ENCODE results near the gene MSX1. TPM values are rescaled to one million over a fixed set of nuclear protein-coding genes. Genes with fewer than 3 reads are reported as not detected.
"Not testable (repeated sequence)": the region's sequence is repeated elsewhere in the genome, so short reads cannot be mapped to it uniquely, and the experiment has no call there.

MSX1 gene
- under 1 TPM in 1 of 2 experiments, not detected in 1; 0.12 TPM for total RNA-seq

DNA sequence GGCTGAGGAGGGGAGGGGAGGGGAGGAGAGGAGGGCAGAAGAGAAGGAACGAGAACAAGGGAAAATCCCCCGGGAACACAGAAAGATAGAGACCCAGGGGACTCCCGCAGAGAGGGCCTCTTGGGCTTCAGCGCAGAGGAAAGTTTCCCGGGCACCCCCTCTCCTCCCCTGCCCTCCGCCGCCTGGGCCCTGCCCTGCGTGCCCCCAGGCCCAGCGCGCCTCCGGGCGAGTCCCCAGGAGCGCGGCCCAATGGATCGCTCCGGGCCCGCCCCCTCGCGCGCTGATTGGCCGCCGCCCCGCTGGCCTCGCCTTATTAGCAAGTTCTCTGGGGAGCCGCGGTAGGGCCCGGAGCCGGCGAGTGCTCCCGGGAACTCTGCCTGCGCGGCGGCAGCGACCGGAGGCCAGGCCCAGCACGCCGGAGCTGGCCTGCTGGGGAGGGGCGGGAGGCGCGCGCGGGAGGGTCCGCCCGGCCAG is at the start of gene MSX1:
Gene MSX1, plus strand, starts transcription at position 341 of the 474 bp plus-strand sequence. CDS start 235 bp downstream, outside the sequence.
- Mint-ChIP-seq H3K27me3 (peaks cover 76% of the 10 kb centered on the region), H3K4me3 (peak within 1 kb of the TSS; percentile 60), H3K4me1 (ENCODE audit: low read depth) (peaks cover 38% of the 10 kb centered on the region), H3K36me3 (peaks cover 4% of the 10 kb centered on the region), H3K9me3 (no peaks in the 10 kb centered on the region), H3K27ac (no peak within 1 kb of the TSS)
- DNase-seq, result peak; percentile 65
- intact Hi-C loops (cut with micrococcal nuclease), result loop anchor here (5.0 kb wide), 1 partner anchor 182 kb away; no protein-coding TSS in a partner anchor
- CTCF ChIA-PET, result no interaction called here
- POLR2A ChIA-PET, result no interaction called here

DNA sequence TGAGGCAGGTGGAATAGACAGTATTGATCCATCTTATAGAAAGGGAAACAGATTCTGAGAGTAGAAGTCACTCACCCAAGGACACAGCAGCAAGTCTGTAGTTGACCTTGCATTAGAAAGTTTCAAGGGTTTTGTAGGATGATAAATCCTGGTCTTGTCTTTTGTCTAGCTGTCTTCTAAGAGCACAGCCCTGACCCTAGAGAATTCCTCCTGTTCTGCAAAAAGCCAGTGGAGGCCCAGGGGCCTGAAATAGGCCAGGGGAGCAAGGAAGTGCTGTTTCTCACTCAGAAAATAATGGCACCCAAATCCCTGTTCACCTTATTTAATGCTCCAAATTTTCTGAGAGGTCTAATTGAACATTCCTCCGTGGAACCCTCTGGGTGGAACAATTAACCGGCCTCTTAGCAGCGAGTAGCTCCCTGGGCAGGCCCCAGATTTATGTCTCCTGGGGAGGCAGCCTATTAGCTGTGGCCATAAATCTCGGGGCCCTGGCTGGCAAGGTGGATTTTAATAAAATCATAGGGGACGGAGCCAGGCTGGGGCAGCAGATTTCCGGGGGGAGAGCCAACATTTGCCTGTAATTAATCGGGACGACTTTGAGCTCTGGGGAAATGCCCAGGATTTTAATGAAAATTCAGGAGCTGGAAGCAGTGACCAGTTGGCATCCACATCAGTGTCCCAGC is 49.2 kb upstream of the MSX1 start:
- no peaks in the 10 kb centered on the region for H3K4me1 Mint-ChIP-seq (ENCODE audit: low read depth)

DNA sequence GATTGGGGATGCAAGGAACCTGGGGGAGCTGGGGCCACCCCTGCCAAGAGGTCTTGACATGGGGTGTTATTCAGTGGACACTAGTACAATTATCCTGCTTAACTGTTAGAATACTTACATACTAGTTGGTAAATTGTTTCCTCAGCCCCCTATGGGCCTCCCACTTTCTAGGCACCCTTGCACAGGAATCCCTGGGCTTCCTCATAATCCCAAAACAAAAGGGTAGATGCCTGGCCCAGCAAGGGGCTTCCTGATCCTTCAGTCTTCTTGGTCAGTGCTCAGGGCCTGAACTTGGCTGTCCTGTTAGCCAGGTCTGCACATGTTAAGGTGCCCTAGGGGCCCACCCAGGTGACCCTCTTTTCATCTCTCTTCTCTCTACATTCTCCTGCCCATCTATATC is 48.7 kb upstream of the MSX1 start:
- intact Hi-C loops (cut with micrococcal nuclease), result no loop called here
- ChIA-PET POLR2A (no interaction called here), CTCF (no interaction called here)
- Mint-ChIP-seq H3K27ac (no peak overlapping the region), H3K4me1 (ENCODE audit: low read depth) (no peaks in the 10 kb centered on the region), H3K4me3 (no peak overlapping the region), H3K9me3 (peaks cover 9% of the 10 kb centered on the region), H3K27me3 (peaks cover 11% of the 10 kb centered on the region), H3K36me3 (no peaks in the 10 kb centered on the region)
- DNase-seq, result no peak

More for the DNA sequence above, 49.2 kb upstream of the MSX1 start:
- no peak for DNase-seq
- ChIA-PET CTCF (no interaction called here), POLR2A (no interaction called here)
- no peak overlapping the region for H3K27ac Mint-ChIP-seq
- no peak overlapping the region for H3K4me3 Mint-ChIP-seq
- H3K27me3 Mint-ChIP-seq, result peaks cover 11% of the 10 kb centered on the region
- H3K36me3 Mint-ChIP-seq, result no peaks in the 10 kb centered on the region
- intact Hi-C loops (cut with micrococcal nuclease), result no loop called here
- peaks cover 9% of the 10 kb centered on the region for H3K9me3 Mint-ChIP-seq

DNA sequence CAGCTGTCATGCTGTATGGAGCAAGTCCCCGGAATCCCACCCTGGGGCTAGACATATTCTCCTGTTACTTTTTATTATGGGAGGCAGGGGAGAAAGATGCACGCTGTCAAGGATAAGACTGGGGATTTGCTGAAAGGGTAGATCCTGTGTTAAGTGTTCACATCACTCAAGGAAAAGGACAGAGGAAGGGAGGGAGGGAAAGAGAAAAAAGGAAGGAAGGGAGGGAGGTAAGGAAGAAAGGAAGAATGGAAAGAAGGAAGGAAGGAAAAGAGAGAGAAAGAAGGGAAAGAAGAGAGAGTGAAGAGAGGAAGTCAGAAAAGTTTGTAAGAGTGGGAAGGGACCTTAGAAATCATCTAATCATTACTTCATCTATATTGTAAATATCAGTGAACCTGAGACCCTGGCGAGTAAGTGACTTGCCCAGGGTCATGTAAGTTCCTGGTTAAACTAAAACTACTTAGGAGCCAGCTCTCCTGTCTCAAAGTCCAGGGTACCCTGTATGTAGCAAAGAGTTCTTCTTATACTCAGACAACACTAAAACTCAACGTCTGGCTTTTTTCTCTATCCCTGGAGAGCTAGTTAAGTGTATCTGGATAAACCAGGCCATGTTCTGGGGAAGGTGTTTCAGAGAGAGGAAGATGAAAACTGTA is 47.2 kb upstream of the MSX1 start:
- CTCF ChIA-PET, result no interaction called here
- peaks cover 17% of the 10 kb centered on the region for H3K9me3 Mint-ChIP-seq
- H3K27ac Mint-ChIP-seq, result no peak overlapping the region
- intact Hi-C loops (cut with micrococcal nuclease), result no loop called here
- H3K4me1 Mint-ChIP-seq (ENCODE audit: low read depth), result no peaks in the 10 kb centered on the region
- H3K36me3 Mint-ChIP-seq, result peaks cover 1% of the 10 kb centered on the region
- DNase-seq, result no peak
- POLR2A ChIA-PET, result no interaction called here
- peaks cover 11% of the 10 kb centered on the region for H3K27me3 Mint-ChIP-seq
- H3K4me3 Mint-ChIP-seq, result no peak overlapping the region

DNA sequence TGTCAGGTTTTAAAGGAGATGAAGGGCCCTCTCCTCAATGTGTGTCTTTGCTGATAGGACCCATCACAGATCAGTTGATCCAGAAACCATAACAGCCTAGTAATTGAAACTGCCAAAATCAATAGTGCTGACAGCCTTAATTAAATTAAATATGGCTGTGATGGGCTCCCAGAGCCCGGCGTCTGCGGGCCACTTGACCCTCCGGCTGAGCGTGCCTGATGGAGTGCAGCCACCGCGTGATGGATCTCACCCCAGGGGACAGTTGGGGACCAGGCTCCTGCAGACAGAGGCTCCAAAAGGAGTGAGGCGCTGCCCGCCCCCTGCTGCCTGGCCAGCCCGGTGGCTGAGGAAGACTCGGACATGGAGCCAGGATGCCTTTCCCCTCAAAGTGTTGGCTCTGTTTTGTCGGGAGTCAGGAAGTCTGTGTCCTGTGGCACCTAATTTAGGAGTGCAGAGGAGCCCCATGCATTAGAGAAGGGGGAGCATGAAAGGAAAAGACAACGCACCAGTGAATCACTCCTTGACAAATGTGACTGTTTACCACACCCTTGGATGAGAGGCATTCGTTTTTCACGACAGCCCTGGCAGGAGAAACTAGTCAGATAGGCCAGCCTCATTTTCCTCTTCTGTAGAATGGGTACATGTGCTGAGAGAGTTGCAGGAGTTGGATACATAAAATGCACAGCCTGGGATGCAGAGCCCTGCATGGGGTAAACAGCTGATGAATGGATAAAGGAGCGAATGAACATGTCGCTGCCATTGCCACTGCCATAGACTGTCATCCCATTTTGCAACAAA is 40.9 kb upstream of the MSX1 start:
- Mint-ChIP-seq H3K9me3 (peaks cover 23% of the 10 kb centered on the region), H3K27me3 (no peaks in the 10 kb centered on the region), H3K27ac (no peak overlapping the region), H3K4me1 (ENCODE audit: low read depth) (no peaks in the 10 kb centered on the region), H3K36me3 (peaks cover 1% of the 10 kb centered on the region), H3K4me3 (no peak overlapping the region)
- DNase-seq, result no peak
- intact Hi-C loops (cut with micrococcal nuclease), result no loop called here
- ChIA-PET POLR2A (no interaction called here), CTCF (no interaction called here)

DNA sequence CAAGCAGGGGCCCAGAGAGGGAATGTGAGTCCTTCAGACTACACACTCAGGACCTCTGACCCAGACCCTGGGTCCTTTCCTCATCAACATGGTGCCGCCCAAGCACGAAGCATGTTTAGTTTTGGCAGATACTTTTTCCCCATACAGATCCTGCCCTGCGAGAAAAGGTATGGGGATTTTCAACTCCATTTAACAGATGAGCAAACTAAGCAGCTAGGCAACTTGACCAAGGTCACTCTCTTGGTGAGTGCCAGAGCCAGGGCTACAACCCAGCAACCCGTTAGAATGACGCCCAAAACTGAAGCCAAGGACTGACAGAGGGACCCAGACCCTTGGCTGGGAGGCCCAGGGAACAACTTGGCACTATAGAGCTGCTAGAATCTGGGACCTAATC is 40.3 kb upstream of the MSX1 start:
- H3K27ac Mint-ChIP-seq, result no peak overlapping the region
- no peaks in the 10 kb centered on the region for H3K4me1 Mint-ChIP-seq (ENCODE audit: low read depth)
- POLR2A ChIA-PET, result no interaction called here
- no peak for DNase-seq
- peaks cover 1% of the 10 kb centered on the region for H3K36me3 Mint-ChIP-seq
- H3K27me3 Mint-ChIP-seq, result no peaks in the 10 kb centered on the region
- H3K9me3 Mint-ChIP-seq, result peaks cover 22% of the 10 kb centered on the region
- CTCF ChIA-PET, result no interaction called here
- H3K4me3 Mint-ChIP-seq, result no peak overlapping the region
- intact Hi-C loops (cut with micrococcal nuclease), result no loop called here

DNA sequence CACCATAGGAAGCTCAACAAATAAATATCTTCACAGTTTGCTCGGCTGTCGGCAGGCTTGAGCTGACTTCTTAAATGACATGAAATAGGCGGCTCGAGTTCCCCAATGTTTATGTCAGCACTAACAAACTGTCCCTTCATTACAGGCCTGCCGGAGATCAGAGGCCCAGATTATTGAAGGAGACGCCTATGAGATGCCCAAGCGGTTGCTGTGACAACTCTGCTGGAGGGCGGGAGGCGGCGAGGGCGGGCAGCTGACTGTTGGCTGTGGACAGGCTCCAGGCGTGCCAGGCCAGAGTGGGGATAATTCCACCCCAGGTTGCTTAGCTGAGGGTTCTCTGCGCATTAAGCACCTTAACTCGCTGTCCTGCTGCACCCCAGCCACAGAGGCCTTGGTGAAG is 39.2 kb upstream of the MSX1 start:
- Mint-ChIP-seq H3K36me3 (peaks cover 1% of the 10 kb centered on the region), H3K4me1 (ENCODE audit: low read depth) (no peaks in the 10 kb centered on the region), H3K27ac (no peak overlapping the region), H3K4me3 (no peak overlapping the region), H3K27me3 (no peaks in the 10 kb centered on the region), H3K9me3 (peaks cover 27% of the 10 kb centered on the region)
- no peak for DNase-seq
- intact Hi-C loops (cut with micrococcal nuclease), result no loop called here
- CTCF ChIA-PET, result no interaction called here
- POLR2A ChIA-PET, result no interaction called here

DNA sequence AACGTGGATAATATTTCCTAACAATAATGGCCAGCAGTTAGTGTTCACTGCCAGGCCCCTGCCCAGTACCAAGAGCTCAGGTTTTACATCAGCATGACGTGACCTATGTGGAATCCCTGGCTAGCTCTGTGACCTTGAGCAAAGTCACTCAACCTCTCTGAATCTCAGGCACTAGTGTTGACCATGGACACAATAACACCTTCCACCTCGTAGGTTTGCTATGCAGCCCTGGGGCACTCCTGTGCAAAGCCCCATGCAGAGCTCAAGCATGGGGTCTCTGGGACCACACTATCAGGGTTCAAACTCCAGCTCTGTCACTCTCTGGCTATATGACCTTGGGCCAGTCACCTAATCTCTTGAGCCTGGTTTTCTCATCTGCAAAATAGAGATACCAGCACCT is 38.7 kb upstream of the MSX1 start:
- Mint-ChIP-seq H3K27ac (no peak overlapping the region), H3K27me3 (no peaks in the 10 kb centered on the region), H3K4me1 (ENCODE audit: low read depth) (no peaks in the 10 kb centered on the region), H3K4me3 (no peak overlapping the region), H3K36me3 (peaks cover 1% of the 10 kb centered on the region), H3K9me3 (peaks cover 28% of the 10 kb centered on the region)
- no peak for DNase-seq
- ChIA-PET CTCF (no interaction called here), POLR2A (no interaction called here)
- intact Hi-C loops (cut with micrococcal nuclease), result no loop called here

DNA sequence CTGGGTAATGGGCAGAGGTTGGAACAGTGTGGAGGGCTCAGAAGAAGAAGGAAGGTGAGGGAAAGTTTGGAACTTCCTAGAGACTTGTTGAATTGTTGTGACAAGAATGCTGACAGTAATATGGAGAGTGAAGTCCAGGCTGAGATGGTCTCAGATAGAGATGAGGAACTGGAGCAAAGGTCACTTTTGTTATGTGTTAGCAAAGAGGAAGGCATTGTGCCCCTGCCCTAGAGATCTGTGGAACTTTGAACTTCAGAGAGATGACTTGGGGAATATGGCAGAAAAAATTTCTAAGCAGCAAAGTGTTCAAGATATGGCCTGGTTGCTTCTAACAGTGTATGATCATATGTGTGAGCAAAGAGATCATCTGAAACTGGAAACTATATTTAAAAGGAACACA is 37.9 kb upstream of the MSX1 start:
- no peak overlapping the region for H3K27ac Mint-ChIP-seq
- no peak overlapping the region for H3K4me3 Mint-ChIP-seq
- ChIA-PET POLR2A (no interaction called here), CTCF (no interaction called here)
- H3K36me3 Mint-ChIP-seq, result peaks cover 1% of the 10 kb centered on the region
- peaks cover 29% of the 10 kb centered on the region for H3K9me3 Mint-ChIP-seq
- DNase-seq, result no peak
- H3K4me1 Mint-ChIP-seq (ENCODE audit: low read depth), result no peaks in the 10 kb centered on the region
- no peaks in the 10 kb centered on the region for H3K27me3 Mint-ChIP-seq
- intact Hi-C loops (cut with micrococcal nuclease), result no loop called here

DNA sequence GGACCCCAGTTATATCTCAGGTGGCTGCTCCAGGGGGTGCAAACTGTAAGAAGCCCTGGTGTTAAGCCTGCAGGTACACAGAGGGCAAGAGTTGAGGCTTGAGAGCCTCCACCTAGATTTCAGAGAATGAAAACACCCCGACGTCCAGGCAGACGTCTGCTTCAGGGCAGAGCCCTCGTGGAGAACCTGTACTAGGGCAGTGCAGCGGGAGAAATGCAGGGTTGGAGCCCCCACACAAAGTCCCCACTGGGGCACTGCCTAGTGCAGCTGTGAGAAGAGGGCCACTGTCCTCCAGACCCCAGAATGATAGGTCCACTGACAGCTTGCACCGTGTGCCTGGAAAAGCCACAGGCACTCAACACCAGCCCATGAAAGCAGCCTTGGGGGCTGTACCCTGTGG is 37.2 kb upstream of the MSX1 start:
- DNase-seq; H3K36me3 Mint-ChIP-seq; H3K27ac Mint-ChIP-seq; H3K4me1 Mint-ChIP-seq (ENCODE audit: low read depth); CTCF ChIA-PET; H3K4me3 Mint-ChIP-seq; H3K27me3 Mint-ChIP-seq; POLR2A ChIA-PET; intact Hi-C loops (cut with micrococcal nuclease): not testable (repeated sequence)
- H3K9me3 Mint-ChIP-seq, result peaks cover 23% of the 10 kb centered on the region

DNA sequence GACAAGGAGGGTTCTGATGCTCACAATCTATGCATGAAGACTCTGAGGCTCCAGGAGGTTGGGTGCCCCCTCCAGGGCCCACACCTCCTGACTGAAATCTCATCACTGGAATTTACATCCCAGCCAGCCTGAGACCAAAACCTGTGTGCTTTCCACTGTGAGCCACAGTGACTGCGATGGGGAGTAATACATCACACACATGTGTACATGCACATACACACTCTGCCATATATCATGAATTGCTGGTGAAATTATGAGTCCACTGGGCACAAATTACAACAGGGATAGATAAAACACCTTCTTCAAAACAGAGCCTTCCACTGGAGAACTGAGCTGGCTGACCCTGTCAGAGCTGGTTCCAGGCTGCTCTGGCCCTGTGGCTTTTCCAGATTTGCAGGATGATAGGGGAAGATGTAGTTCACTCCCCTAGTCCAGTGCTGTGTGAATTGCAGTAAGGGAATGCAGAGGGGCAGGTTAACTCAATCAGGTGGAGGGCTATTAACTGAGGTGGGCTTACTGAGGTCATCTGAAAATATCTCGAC is 35.8 kb upstream of the MSX1 start:
- peaks cover 19% of the 10 kb centered on the region for H3K9me3 Mint-ChIP-seq
- H3K36me3 Mint-ChIP-seq, result no peaks in the 10 kb centered on the region
- H3K27ac Mint-ChIP-seq, result no peak overlapping the region
- H3K27me3 Mint-ChIP-seq, result no peaks in the 10 kb centered on the region
- intact Hi-C loops (cut with micrococcal nuclease), result no loop called here
- no peak overlapping the region for H3K4me3 Mint-ChIP-seq
- CTCF ChIA-PET, result no interaction called here
- no peaks in the 10 kb centered on the region for H3K4me1 Mint-ChIP-seq (ENCODE audit: low read depth)
- DNase-seq, result no peak
- POLR2A ChIA-PET, result no interaction called here

DNA sequence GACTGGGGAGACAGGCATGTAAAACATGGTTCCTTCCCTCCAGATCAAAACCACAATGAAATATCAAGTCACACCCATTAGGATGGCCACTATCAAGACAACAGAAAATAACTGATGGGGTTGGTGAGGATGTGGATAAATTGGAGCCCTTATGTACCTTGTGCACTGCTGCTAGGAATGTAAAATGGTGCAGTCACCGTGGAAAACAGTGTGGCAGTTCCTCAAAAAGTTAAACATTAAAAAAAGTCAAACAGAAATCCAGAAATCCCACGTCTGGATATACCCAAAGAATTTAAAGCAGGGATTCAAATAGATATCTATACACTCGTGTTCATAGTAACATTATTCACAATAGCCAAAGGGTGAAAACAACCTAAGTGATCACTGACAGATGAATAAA is 35.2 kb upstream of the MSX1 start:
- intact Hi-C loops (cut with micrococcal nuclease), result no loop called here
- Mint-ChIP-seq H3K4me1 (ENCODE audit: low read depth) (no peaks in the 10 kb centered on the region), H3K9me3 (peaks cover 19% of the 10 kb centered on the region), H3K27ac (no peak overlapping the region), H3K27me3 (peaks cover 2% of the 10 kb centered on the region), H3K36me3 (no peaks in the 10 kb centered on the region), H3K4me3 (no peak overlapping the region)
- ChIA-PET POLR2A (no interaction called here), CTCF (no interaction called here)
- no peak for DNase-seq
